T-helper 9 cell (primary cell): ENCODE measurements around the gene CRY2.

ENCODE experiments used
- DNase-seq: peaks from one replicate; pipeline ENCODE4 v3.0.0-alpha.2; 2020

Gene CRY2

GRCh38 chr11:45919806-45920530 is 72.7 kb downstream of the CRY2 start:
- no peak for DNase-seq

DNA sequence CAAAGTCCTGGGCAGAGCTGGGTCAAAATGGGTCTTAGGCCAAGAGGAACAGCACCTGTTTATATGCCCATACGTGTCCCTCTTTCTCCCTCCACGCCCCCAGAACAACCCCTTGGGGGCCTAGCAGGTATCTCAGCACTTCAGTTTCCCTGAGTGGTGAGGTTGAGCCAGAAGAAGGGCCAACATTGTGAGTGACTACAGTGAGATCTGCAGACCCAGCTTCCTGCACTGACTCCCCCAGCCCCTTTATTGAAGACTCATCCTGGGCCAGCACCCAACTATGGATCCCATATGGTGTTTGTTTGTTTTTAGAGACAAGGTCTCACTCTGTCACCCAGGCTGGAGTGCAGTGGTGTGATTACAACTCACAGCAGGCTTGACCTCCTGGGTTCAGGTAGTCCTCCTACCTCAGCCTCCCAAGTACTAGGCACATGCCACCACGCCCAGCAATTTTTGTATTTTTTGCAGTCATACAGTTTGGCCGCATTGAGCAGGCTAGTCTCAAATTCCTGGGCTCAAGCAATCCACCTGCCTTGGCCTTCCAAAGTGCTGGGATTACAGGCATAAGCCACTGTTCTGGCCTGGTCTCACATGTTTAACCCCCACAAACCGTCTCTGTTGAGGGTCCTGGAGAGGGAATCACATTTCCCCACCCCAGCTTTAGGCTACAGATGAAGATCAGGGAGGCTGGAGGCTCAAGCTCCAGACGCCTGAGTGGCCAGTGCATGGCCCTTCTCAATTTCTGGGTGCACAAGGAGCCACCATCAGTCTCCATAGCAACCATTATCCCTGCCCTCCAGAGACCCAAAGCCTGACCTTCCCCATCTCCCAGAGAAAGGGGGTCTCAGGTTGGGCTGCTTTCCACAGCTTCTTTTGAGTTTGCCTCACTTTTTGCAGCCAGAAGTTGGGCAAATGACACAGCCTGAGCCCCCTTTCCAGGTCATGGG is 73.5 kb downstream of the CRY2 start:
- no peak for DNase-seq

GRCh38 chr11:45921561-45922424 is 74.5 kb downstream of the CRY2 start:
- DNase-seq: no peak

- DNase-seq: no peak
Observed at GRCh38 chr11:45922425-45923082, 75.3 kb downstream of the CRY2 start, which contains the start of gene LARGE2. LARGE2 (plus strand) TSS chr11:45922656; CDS start chr11:45922883, 227 bp downstream.

- no peak for DNase-seq
Observed at GRCh38 chr11:45924036-45924915, 77.0 kb downstream of the CRY2 start.

- no peak for DNase-seq
Observed at GRCh38 chr11:45924927-45925326, 77.7 kb downstream of the CRY2 start.

DNA sequence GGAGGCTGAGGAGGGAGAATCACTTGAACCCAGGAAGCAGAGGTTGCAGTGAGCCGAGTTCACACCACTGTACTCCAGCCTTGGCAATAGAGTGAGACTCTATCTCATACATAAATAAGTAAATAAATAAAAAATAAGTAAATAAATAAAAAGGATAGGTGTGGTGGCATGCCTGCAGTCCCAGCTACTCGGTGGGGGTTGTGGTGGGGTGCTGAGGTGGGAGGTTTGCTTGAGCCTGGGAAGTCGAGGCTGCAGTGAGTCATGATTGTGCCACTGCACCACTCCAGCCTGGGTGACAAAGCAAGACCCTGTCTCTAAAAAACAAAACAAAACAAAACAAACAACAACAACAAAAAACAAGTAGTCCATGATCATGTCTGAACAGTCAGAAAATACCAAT is 78.3 kb downstream of the CRY2 start:
- no peak for DNase-seq

DNA sequence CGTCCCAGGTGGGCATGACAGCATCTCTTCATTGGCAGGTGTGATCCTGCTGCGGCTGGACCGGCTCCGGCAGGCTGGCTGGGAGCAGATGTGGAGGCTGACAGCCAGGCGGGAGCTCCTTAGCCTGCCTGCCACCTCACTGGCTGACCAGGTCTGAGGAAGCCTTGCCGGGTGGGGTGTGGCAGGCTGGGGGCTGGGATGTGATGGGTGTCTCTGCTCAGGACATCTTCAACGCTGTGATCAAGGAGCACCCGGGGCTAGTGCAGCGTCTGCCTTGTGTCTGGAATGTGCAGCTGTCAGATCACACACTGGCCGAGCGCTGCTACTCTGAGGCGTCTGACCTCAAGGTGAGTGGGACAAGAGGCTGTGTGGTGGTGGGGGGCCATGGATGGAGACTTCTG is 78.7 kb downstream of the CRY2 start:
- DNase-seq: no peak

DNA sequence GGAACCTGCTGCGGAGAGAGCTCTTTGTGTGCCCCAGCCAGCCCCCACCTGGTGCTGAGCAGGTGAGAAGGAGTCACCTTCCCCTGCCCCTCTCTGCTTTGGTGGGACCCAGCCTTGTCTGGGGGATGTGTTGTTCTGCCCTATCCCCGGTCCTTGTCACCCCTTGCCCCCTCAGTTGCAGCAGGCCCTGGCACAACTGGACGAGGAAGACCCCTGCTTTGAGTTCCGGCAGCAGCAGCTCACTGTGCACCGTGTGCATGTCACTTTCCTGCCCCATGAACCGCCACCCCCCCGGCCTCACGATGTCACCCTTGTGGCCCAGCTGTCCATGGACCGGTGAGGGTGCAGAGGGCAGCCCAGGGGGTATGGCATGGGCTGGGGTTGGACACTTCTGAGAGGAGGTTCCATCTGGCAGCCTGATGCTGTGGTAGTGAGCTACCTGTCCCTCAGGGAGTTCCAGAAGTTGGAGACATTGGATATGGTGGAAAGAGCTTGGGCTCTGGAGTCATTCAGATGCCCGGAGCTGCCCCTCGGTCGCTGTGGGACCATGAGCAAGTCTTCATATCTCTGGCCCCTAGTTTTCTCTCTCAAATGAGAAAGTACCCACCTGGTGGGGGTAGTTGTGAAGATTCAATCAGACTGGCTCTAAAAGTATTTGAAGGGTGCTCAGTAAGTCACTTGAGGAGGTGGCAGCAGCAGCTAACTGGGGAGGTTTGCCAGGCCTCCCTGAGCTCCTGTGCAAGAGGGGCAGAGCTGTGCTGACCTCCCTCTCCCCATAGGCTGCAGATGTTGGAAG is 79.5 kb downstream of the CRY2 start:
- no peak for DNase-seq

DNA sequence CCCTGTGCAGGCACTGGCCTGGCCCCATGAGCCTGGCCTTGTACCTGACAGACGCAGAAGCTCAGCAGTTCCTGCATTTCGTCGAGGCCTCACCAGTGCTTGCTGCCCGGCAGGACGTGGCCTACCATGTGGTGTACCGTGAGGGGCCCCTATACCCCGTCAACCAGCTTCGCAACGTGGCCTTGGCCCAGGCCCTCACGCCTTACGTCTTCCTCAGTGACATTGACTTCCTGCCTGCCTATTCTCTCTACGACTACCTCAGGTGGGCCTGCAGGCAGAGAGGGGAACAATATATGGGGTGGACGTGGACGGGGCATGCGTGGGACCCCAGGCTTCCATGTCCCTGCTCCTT is 80.0 kb downstream of the CRY2 start:
- DNase-seq: no peak

DNA sequence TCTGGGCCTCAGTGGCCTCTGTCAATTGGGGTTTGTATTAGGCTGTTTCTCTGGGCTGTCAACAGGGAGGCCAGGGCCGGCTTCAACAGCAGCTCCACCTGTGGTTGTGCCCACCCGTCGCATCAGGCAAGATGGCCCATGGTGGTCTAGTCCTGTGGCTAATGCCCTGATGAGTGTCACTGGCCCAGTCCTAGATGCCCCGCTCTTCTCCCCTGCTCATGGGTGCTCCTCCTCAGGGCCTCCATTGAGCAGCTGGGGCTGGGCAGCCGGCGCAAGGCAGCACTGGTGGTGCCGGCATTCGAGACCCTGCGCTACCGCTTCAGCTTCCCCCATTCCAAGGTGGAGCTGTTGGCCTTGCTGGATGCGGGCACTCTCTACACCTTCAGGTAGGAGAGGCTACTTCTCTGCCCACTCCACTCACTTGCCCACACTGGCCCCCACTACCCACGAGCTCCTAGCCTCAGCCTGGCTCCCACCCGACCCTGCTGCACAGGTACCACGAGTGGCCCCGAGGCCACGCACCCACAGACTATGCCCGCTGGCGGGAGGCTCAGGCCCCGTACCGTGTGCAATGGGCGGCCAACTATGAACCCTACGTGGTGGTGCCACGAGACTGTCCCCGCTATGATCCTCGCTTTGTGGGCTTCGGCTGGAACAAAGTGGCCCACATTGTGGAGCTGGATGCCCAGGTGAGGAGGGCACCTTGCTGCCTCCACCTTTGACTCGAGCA is 80.6 kb downstream of the CRY2 start:
- DNase-seq: no peak

DNA sequence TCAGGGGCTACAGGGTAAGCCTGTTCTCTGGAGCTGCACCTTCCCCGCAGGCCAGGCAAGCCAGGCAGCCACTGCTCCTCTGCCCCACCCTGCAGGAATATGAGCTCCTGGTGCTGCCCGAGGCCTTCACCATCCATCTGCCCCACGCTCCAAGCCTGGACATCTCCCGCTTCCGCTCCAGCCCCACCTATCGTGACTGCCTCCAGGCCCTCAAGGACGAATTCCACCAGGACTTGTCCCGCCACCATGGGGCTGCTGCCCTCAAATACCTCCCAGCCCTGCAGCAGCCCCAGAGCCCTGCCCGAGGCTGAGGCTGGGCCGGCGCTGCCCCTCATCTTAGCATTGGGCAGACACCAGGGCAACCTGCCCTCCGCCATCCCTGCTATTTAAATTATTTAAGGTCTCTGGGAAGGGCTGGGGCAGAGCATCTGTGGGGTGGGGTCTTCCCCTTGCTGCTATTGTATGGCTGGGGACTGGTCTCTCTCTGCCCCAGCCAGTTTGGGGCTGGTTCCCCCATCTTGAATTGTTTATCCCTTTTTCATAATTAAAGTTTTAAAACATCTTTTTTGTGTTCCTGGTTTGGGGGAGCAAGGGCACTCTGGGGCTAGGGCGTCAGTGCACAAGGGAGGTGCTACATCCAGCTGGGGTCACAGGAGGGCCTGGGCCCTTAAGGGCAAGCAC is 81.4 kb downstream of the CRY2 start:
- no peak for DNase-seq

DNA sequence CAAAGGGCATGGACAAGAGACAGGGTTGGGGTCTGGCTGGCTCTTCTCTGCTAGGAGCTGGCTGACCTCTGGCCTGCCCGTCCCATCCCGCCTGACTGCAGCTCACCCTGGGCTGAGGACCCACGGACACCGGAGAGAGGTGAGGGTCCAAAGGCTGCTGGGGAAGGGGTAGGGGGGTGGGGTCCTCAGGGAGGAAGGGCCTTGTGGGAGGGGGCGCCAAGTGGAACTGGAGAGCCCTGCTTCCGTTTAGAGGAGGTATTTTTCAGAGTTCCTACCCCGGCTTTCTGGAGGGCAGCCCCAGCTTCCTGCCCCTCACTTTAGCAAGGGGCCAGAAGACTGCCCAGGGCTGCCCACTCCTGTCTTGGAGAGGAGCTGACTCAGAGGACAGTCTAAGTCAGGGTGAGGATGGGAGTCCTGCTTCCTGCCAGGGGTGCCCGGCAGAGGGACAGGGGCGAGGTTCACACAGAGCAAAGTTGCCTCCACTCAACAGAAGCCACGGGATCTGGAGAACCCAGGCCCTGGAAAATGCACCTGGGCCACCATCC is 82.3 kb downstream of the CRY2 start:
- no peak for DNase-seq

DNA sequence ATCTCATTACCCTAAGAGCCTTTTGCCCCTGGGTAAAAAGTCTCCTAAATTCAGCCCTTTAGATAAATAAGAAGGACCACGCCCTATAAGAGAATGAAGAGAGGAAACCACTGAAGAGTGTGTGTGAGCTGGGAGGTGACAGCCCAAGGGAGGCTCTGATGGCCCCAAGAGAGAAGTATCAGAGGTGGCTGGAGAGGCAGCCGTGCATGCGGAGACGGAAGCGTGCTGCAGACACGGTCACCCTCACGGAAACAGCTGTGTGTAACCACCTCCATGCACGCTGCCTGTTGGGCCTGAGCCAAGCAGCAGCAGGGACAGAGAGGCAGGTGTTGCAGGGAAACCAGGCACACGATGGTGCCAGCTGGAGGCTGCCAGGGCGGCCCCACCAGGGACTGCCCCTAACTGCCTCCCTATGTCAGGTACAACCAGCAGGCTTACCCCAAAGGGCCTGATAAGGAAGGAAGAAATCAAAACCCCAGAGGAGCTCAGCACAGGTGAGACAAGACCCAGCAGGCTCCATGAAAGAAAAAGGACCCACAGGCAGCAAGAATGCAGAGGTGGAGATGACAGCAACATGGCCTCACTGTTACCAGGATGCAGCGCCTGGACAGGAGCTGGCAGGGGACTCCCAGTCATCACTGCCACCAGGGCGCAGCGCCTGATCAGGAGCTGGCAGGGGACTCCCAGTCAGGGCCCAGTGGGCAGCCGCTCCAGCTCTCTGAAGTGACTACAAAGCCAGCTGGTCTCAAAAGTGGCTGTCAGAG is 82.9 kb downstream of the CRY2 start:
- DNase-seq: no peak

DNA sequence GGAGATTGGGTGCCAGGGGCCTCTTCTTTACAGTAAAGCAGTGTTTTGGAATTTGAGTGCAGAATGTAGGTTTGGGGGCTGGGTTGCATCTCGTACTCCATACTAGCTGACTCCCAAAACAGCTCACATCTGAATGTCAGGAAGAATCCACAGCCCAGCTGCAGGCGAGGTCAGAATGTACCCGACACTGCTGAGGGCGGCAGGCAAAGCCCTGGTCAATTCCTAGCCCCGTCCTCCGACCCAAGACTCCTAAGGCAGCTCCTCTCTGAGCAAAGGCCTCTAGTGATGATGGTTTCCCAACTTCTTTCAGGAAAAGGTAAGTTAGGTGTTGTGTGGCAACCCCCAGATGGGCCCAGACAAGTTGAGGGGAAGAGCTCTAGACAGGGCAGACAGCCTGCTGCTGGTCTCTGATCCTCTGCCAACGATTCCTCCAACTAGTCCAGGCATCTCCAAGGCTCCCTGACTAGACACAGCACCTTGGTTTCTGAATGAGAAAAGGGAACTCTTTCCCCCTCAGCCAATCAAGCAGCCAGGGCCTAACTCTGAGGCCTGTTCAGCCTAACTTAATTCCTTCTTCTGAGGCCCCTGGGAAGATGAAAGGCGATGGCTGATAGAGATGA is 83.8 kb downstream of the CRY2 start:
- no peak for DNase-seq

DNA sequence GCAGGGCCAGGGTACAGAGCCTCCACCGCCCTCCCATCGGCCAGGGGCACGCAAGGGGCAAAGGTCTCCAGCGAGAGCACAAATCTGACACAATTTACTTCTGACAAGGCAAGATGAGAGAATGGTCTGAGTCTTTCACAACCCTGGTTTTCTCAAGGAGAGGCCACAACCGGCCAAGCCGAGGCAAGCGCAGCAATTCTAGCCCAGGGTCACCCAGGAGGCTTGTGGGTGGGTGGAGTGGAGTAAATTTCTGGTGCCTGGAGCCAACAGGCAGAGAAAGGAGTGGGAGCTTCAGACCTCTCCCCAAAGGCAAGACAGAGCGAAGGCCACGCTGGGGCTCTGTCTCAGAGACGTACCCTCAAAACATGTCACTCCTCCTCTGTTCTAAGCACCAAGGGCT is 84.5 kb downstream of the CRY2 start:
- DNase-seq: no peak

DNA sequence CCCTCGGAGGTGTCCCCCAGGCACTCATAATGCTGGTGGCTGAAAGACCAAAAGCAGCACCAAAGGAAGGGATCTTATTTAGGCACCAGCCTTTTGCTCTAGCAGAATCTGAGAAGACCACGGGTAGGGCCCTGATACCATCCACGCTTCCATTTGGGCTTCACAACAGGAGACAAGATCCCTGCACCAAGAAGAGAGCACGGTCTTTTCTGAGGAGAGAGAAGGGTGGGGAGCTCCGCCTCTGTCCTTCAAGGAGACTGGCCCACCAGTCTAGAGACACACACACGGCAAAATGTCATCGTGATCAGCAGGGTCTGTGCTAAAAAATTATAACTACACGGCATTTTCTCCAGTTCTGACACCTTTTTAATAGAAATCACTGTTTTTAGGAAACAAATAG is 84.9 kb downstream of the CRY2 start:
- no peak for DNase-seq
